OCI-LY7 (cell line): Measurements from ENCODE around the gene TMEM266.

Experiments used
- EZH2phosphoT487 ChIP-seq: fragments of 200-600 bp; sonication (generic); IDR thresholded peaks from 2 replicates; pipeline ENCODE4 v1.6.1; 2018; ENCODE audit warnings: low read depth, borderline replicate concordance, mild to moderate bottlenecking, mixed run types, antibody characterized with exemption, low read length, moderate library complexity, mixed read lengths
- TF ChIP-seq, protein P1 (sequence below): fragments of 200-600 bp; sonication (generic); conservative IDR thresholded peaks from 2 replicates; pipeline ENCODE4 v1.5.1; 2014; ENCODE audit warnings: mild to moderate bottlenecking, antibody characterized with exemption, low read length, moderate library complexity, mixed read lengths

DNA sequence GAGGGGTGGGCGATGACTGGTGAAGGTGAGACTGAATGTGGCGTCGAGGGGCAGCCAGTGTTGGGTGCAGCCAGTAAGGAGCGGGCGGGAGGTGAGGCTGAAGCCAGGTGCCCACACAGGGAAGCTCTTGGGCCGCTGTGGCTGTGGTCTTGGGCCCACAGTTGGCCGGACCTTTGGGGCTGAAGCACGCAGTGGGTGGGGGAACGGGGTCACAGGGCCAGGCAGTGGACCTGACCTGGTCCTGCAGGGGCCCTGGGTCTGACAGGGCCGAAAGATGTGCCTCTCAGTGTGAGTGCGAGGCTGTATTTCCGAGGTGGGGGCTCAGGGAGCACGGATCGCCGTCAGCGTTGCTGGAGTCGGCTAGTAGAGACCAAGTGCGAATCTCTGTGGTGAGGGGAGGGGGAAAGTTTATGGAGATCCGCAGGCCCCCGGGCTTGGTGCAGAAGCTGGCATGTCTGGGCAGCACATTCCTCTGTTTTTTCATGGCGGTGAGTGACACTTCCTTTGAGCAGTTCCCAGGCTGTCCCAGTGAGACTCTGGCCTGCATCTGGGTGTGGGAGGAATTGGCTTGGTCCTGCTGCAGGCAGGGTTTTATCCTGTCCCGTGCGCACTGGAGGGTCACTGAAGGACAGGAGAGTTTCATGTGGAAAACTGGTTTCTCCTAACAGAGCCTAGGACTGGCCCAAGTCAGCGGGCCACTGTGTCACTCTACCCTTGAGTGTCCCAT is 100.8 kb downstream of the TMEM266 start:
- TF ChIP-seq, protein P1, sequence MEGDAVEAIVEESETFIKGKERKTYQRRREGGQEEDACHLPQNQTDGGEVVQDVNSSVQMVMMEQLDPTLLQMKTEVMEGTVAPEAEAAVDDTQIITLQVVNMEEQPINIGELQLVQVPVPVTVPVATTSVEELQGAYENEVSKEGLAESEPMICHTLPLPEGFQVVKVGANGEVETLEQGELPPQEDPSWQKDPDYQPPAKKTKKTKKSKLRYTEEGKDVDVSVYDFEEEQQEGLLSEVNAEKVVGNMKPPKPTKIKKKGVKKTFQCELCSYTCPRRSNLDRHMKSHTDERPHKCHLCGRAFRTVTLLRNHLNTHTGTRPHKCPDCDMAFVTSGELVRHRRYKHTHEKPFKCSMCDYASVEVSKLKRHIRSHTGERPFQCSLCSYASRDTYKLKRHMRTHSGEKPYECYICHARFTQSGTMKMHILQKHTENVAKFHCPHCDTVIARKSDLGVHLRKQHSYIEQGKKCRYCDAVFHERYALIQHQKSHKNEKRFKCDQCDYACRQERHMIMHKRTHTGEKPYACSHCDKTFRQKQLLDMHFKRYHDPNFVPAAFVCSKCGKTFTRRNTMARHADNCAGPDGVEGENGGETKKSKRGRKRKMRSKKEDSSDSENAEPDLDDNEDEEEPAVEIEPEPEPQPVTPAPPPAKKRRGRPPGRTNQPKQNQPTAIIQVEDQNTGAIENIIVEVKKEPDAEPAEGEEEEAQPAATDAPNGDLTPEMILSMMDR = no peak
- TF ChIP-seq EZH2phosphoT487 = no peak
